ENCODE data around the gene SYF2.

DNA sequence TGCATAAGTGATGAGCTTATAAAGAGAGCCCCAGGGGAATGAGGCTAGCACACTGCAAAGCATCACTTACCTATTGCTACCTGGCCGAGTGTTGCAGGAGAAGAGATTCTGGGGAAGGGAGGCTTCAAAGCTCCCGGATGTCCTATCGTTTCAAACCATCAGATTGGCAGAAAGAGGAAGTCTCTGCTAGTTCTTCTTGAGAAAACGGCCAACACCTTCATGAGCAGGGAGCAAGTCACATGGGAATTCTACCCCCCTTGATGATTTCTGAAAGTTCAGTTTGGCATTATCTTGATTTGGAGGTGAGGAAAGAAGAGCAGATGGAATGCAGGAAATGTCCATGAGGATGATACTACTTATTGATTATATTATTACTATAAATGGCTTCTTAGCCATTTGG, 16.2 kb downstream of the SYF2 start:
- TF ChIP-seq, protein P1, sequence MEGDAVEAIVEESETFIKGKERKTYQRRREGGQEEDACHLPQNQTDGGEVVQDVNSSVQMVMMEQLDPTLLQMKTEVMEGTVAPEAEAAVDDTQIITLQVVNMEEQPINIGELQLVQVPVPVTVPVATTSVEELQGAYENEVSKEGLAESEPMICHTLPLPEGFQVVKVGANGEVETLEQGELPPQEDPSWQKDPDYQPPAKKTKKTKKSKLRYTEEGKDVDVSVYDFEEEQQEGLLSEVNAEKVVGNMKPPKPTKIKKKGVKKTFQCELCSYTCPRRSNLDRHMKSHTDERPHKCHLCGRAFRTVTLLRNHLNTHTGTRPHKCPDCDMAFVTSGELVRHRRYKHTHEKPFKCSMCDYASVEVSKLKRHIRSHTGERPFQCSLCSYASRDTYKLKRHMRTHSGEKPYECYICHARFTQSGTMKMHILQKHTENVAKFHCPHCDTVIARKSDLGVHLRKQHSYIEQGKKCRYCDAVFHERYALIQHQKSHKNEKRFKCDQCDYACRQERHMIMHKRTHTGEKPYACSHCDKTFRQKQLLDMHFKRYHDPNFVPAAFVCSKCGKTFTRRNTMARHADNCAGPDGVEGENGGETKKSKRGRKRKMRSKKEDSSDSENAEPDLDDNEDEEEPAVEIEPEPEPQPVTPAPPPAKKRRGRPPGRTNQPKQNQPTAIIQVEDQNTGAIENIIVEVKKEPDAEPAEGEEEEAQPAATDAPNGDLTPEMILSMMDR (IDR thresholded peaks at IDR 0.05) = no peak
- no peak for TF ChIP-seq EZH2 (IDR thresholded peaks at IDR 0.05; ENCODE audit: borderline replicate concordance, insufficient read depth, low read depth, low read length, poor library complexity, severe bottlenecking)
